H9 (cell line): ENCODE measurements around the gene HFE. TPM values are rescaled to one million over a fixed set of nuclear protein-coding genes. Genes with fewer than 3 reads are reported as not detected.
A peak's percentile ranks its signal among the peaks of the same experiment; 100 is the strongest.
"Not testable (repeated sequence)": the region's sequence is repeated elsewhere in the genome, so short reads cannot be mapped to it uniquely, and the experiment has no call there.

Experiments used
- DNase-seq: peaks from one replicate; pipeline ENCODE4 v3.0.0-alpha.2; 2017
- H2AFZ ChIP-seq: one replicate; pipeline ENCODE4 v1.6.1; 2013; ENCODE audit warnings: mild to moderate bottlenecking, low read length, control low read depth, moderate library complexity
- H2AK5ac ChIP-seq: 2 replicates; pipeline ENCODE4 v1.6.1; 2013; ENCODE audit warnings: low read length, control low read depth, mixed read lengths; ENCODE audit not compliant: insufficient read length
- H2BK120ac ChIP-seq: one replicate; pipeline ENCODE4 v1.6.1; 2013; ENCODE audit warnings: low read depth, mild to moderate bottlenecking, low read length, control low read depth, inconsistent platforms; ENCODE audit not compliant: poor library complexity, severe bottlenecking
- H2BK12ac ChIP-seq: 2 replicates; pipeline ENCODE4 v1.6.1; 2013; ENCODE audit warnings: low read length, control low read depth, mixed read lengths, low read depth; ENCODE audit not compliant: insufficient read length
- H2BK15ac ChIP-seq: 2 replicates; pipeline ENCODE4 v1.6.1; 2013; ENCODE audit warnings: low read depth, low read length, control low read depth
- H2BK20ac ChIP-seq: one replicate; pipeline ENCODE4 v1.6.1; 2013; ENCODE audit warnings: low read depth, mild to moderate bottlenecking, low read length, control low read depth, inconsistent platforms; ENCODE audit not compliant: poor library complexity, severe bottlenecking
- H2BK5ac ChIP-seq: 2 replicates; pipeline ENCODE4 v1.6.1; 2013; ENCODE audit warnings: low read length, control low read depth, mixed read lengths; ENCODE audit not compliant: insufficient read length
- H3K14ac ChIP-seq: 2 replicates; pipeline ENCODE4 v1.6.1; 2013; ENCODE audit warnings: low read length, control low read depth; ENCODE audit not compliant: insufficient read depth
- H3K18ac ChIP-seq: 2 replicates; pipeline ENCODE4 v1.6.1; 2013; ENCODE audit warnings: low read depth, mild to moderate bottlenecking, mixed read lengths, low read length, control low read depth; ENCODE audit not compliant: insufficient read length
- H3K23ac ChIP-seq: 2 replicates; pipeline ENCODE4 v1.6.1; 2013; ENCODE audit warnings: low read length, control low read depth, mixed read lengths, low read depth; ENCODE audit not compliant: insufficient read length
- H3K23me2 ChIP-seq: 2 replicates; pipeline ENCODE4 v1.6.1; 2013; ENCODE audit warnings: low read depth, mild to moderate bottlenecking, mixed read lengths, low read length, control low read depth; ENCODE audit not compliant: insufficient read length, poor library complexity, severe bottlenecking
- H3K27ac ChIP-seq: 2 replicates; pipeline ENCODE4 v1.5.1; 2013; ENCODE audit warnings: low read length, control low read depth, mixed read lengths, low read depth; ENCODE audit not compliant: insufficient read length
- H3K27me3 ChIP-seq: 2 replicates; pipeline ENCODE4 v1.6.1; 2013; ENCODE audit warnings: low read length, control low read depth, inconsistent platforms; ENCODE audit not compliant: insufficient read depth
- H3K4ac ChIP-seq: 2 replicates; pipeline ENCODE4 v1.6.1; 2013; ENCODE audit warnings: low read depth, mild to moderate bottlenecking, control low read depth, inconsistent platforms, low read length, moderate library complexity
- H3K4me1 ChIP-seq: 2 replicates; pipeline ENCODE4 v1.6.1; 2013; ENCODE audit warnings: low read length, control low read depth, inconsistent platforms; ENCODE audit not compliant: insufficient read depth
- H3K4me2 ChIP-seq: 2 replicates; pipeline ENCODE4 v1.6.1; 2013; ENCODE audit warnings: low read length, control low read depth, mixed read lengths; ENCODE audit not compliant: insufficient read length, insufficient read depth
- H3K56ac ChIP-seq: 2 replicates; pipeline ENCODE4 v1.6.1; 2013; ENCODE audit warnings: low read depth, mild to moderate bottlenecking, mixed read lengths, low read length, control low read depth; ENCODE audit not compliant: insufficient read length
- H3K79me1 ChIP-seq: 2 replicates; pipeline ENCODE4 v1.6.1; 2013; ENCODE audit warnings: low read depth, mild to moderate bottlenecking, moderate library complexity, low read length, control low read depth, inconsistent platforms; ENCODE audit not compliant: insufficient read depth, poor library complexity, severe bottlenecking
- H3K79me2 ChIP-seq: 2 replicates; pipeline ENCODE4 v1.6.1; 2013; ENCODE audit warnings: low read length, control low read depth, inconsistent platforms; ENCODE audit not compliant: insufficient read depth
- H3K9ac ChIP-seq: 2 replicates; pipeline ENCODE4 v1.6.1; 2013; ENCODE audit warnings: low read length, control low read depth, mixed read lengths; ENCODE audit not compliant: insufficient read length; ENCODE audit errors: extremely low read depth
- H3K9me3 ChIP-seq: one replicate; pipeline ENCODE4 v1.6.1; 2013; ENCODE audit warnings: low read depth, low read length, inconsistent platforms; ENCODE audit not compliant: control insufficient read depth
- H3T11ph ChIP-seq: one replicate; pipeline ENCODE4 v1.6.1; 2013; ENCODE audit warnings: mild to moderate bottlenecking, low read length, control low read depth, inconsistent platforms
- H4K20me1 ChIP-seq: one replicate; pipeline ENCODE4 v1.6.1; 2013; ENCODE audit not compliant: control insufficient read depth, insufficient read length, insufficient read depth
- H4K5ac ChIP-seq: 2 replicates; pipeline ENCODE4 v1.6.1; 2013; ENCODE audit warnings: low read depth, mild to moderate bottlenecking, mixed read lengths, low read length, control low read depth; ENCODE audit not compliant: insufficient read length
- H4K8ac ChIP-seq: replicated peaks from 2 replicates; pipeline ENCODE4 v1.6.1; 2013; ENCODE audit warnings: low read length, control low read depth, mixed read lengths, low read depth; ENCODE audit not compliant: insufficient read length
- H4K91ac ChIP-seq: 2 replicates; pipeline ENCODE4 v1.6.1; 2013; ENCODE audit warnings: low read depth, mild to moderate bottlenecking, moderate library complexity, mixed read lengths, low read length, control low read depth; ENCODE audit not compliant: insufficient read length
- H3K27ac Mint-ChIP-seq, 3 experiments: 2 replicates in 2 of 3; 3 replicates in 1 of 3; pipeline ENCODE4 v1.8.0; 2020 to 2021; ENCODE audit warnings: mixed read lengths in 3 of 3, mild to moderate bottlenecking in 1 of 3, moderate library complexity in 1 of 3
- H3K27me3 Mint-ChIP-seq: 2 replicates; pipeline ENCODE4 v1.8.0; 2021; ENCODE audit warnings: low read depth, mild to moderate bottlenecking, moderate library complexity, mixed read lengths
- H3K36me3 Mint-ChIP-seq, 3 experiments: 2 replicates in 2 of 3; 3 replicates in 1 of 3; pipeline ENCODE4 v1.8.0; 2020 to 2021; ENCODE audit warnings: low read depth in 3 of 3, mixed read lengths in 3 of 3; ENCODE audit not compliant: insufficient read depth in 1 of 3
- H3K4me1 Mint-ChIP-seq, 2 experiments: 2 replicates each; pipeline ENCODE4 v1.8.0; 2020; ENCODE audit warnings: mixed read lengths in 2 of 2
- H3K4me3 Mint-ChIP-seq, 2 experiments: 2 replicates in 1 of 2; 3 replicates in 1 of 2; pipeline ENCODE4 v1.8.0; 2020 to 2021; ENCODE audit warnings: mild to moderate bottlenecking in 2 of 2, mixed read lengths in 2 of 2, moderate library complexity in 1 of 2
- H3K9me3 Mint-ChIP-seq, 2 experiments: 2 replicates in 1 of 2; 3 replicates in 1 of 2; pipeline ENCODE4 v1.8.0; 2020; ENCODE audit warnings: mild to moderate bottlenecking in 2 of 2, mixed read lengths in 2 of 2, moderate library complexity in 1 of 2
- WGBS: extraction: QIAGEN DNeasy Blood & Tissue Kit; methylation state at CpG from one replicate; pipeline ENCODE4 v1.1.7; 2013; ENCODE audit warnings: missing lambda C conversion rate, low lambda C conversion rate, mixed read lengths; ENCODE audit not compliant: insufficient read length; ENCODE audit errors: extremely low coverage; 5-methylcytosine and 5-hydroxymethylcytosine counted together
- total RNA-seq: library from RNA; stranded (reverse); gene quantifications from 2 replicates; pipeline ENCODE4 v1.2.1, GENCODE V29; 2021
- TF ChIP-seq, protein P1 (sequence below): fragments of 200-600 bp; sonication (generic); conservative IDR thresholded peaks from 3 replicates; pipeline ENCODE4 v1.8.0; 2021; ENCODE audit warnings: antibody characterized with exemption, mild to moderate bottlenecking

The HFE gene
- total RNA-seq, 1 experiment from 2014 or later: 0.98 TPM

DNA sequence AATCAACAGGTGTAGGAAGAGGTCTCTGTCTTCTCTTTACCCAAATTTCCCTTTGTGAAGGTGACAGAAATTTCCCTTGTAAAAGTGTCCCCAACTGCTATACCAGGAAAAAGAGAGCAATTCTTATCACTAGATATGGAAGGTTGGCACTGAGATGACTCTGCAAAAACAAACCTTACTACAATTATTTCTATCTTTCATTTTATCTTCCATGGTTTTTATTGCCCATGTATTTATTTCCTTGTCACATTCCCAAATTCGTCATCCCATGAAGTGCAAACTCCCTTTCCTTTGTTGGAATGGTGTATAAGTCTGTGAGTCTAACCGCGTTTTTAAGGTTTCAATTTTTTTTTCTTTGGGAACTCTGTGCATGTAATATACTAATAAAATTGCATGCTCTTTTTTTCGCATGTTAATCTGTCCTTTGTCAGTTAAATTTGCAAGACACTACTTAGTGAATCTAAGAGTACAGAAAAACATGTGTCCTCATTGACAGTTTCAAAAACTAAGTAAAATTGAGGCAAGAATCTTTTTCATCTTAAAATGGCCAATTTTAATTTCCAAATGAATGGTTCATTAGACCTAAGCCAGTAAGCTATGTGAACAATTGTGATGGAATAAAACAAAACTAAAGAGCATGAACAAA, 35.4 kb upstream of the HFE start:
- Histone ChIP-seq H3K4ac (no peak overlapping the region), H3K79me1 (no peaks in the 10 kb centered on the region), H2BK12ac (no peak overlapping the region), H2BK120ac (no peak overlapping the region), H3K4me1 (no peaks in the 10 kb centered on the region; the same call in 1 of the 2 replicates), H2AFZ (no peak overlapping the region), H3K14ac (no peak overlapping the region), H3K4me2 (no peak overlapping the region), H3K79me2 (no peaks in the 10 kb centered on the region), H3K27ac (no peak overlapping the region), H4K8ac (no peak overlapping the region), H4K5ac (no peak overlapping the region), H3K23me2 (peaks cover 5% of the 10 kb centered on the region), H2BK20ac (peak overlapping the region; percentile 49), H3T11ph (no peak overlapping the region), H3K9ac (no peak overlapping the region), H3K23ac (no peak overlapping the region), H4K91ac (no peak overlapping the region), H4K20me1 (no peaks in the 10 kb centered on the region), H3K27me3 (no peaks in the 10 kb centered on the region), H2AK5ac (no peak overlapping the region), H2BK5ac (no peak overlapping the region), H3K56ac (no peak overlapping the region), H3K9me3 (no peaks in the 10 kb centered on the region), H2BK15ac (no peak overlapping the region), H3K18ac (no peak overlapping the region)
- Mint-ChIP-seq H3K36me3 (no peaks in the 10 kb centered on the region; a peak in 1 of 7 replicates), H3K27me3 (no peaks in the 10 kb centered on the region; the same call in 1 of the 2 replicates), H3K4me3 (no peak overlapping the region), H3K9me3 (no peaks in the 10 kb centered on the region), H3K4me1 (peaks cover 39 to 42% of the 10 kb centered on the region in 2 experiments), H3K27ac (peak overlapping the region in 2 of 3 experiments; percentile 44 to 71; a peak in 1 of 7 replicates)
- DNase-seq: no peak
- no CpG with 5 or more reads among the region's 4 CpGs for WGBS
- TF ChIP-seq, protein P1, sequence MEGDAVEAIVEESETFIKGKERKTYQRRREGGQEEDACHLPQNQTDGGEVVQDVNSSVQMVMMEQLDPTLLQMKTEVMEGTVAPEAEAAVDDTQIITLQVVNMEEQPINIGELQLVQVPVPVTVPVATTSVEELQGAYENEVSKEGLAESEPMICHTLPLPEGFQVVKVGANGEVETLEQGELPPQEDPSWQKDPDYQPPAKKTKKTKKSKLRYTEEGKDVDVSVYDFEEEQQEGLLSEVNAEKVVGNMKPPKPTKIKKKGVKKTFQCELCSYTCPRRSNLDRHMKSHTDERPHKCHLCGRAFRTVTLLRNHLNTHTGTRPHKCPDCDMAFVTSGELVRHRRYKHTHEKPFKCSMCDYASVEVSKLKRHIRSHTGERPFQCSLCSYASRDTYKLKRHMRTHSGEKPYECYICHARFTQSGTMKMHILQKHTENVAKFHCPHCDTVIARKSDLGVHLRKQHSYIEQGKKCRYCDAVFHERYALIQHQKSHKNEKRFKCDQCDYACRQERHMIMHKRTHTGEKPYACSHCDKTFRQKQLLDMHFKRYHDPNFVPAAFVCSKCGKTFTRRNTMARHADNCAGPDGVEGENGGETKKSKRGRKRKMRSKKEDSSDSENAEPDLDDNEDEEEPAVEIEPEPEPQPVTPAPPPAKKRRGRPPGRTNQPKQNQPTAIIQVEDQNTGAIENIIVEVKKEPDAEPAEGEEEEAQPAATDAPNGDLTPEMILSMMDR: no peak

DNA sequence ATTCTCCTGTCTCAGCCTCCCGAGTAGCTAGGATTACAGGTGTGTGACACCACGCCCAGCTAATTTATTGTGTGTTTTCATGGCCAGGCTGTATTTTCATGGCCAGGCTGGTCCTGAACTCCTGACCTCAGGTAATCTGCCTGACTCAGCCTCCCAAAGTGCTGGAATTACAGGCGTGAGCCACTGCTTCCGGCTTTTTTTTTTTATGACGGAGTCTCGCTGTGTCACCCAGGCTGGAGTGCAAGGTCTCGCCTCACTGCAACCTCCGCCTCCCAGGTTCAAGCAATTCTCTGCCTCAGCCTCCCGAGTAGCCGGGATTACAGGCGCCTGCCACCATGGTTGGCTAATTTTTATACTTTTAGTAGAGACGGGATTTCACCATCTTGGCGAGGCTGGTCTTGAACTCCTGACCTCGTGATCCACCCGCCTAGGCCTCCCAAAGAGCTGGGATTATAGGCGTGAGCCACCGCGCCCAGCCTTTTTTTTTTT, 34.4 kb upstream of the HFE start:
- not testable (repeated sequence) for H3K4ac ChIP-seq, H3K27ac Mint-ChIP-seq, H3K56ac ChIP-seq, H4K5ac ChIP-seq, H3K79me1 ChIP-seq, H3K27me3 Mint-ChIP-seq, H3K14ac ChIP-seq, H3K9ac ChIP-seq, H2BK12ac ChIP-seq, H3T11ph ChIP-seq, H2AFZ ChIP-seq, H3K4me2 ChIP-seq, H2BK15ac ChIP-seq, H3K36me3 Mint-ChIP-seq, H3K27me3 ChIP-seq, H3K27ac ChIP-seq, H2BK120ac ChIP-seq, H2BK20ac ChIP-seq, H3K9me3 Mint-ChIP-seq, H3K23ac ChIP-seq, H3K23me2 ChIP-seq, H3K18ac ChIP-seq, H4K20me1 ChIP-seq, H3K9me3 ChIP-seq, H3K4me1 ChIP-seq, H2AK5ac ChIP-seq, H3K4me3 Mint-ChIP-seq, H2BK5ac ChIP-seq, H4K8ac ChIP-seq, H3K79me2 ChIP-seq, DNase-seq, H4K91ac ChIP-seq
- H3K4me1 Mint-ChIP-seq: peaks cover 40 to 41% of the 10 kb centered on the region in 2 experiments
- WGBS: no CpG with 5 or more reads among the region's 18 CpGs
